CD14-positive monocyte (primary cell): ENCODE results near the gene DIABLO. TPM values are rescaled to one million over a fixed set of nuclear protein-coding genes. Genes with fewer than 3 reads are reported as not detected.

ENCODE experiments used
- DNase-seq, 3 donors: peaks; one replicate each; pipeline ENCODE4 v3.0.0-alpha.2; 2011 to 2022
- H2AFZ ChIP-seq: 2 replicates; pipeline ENCODE4 v1.6.0; 2012; ENCODE audit warnings: mild to moderate bottlenecking, low read depth, low read length, inconsistent platforms; ENCODE audit not compliant: insufficient read depth, poor library complexity, severe bottlenecking
- H3K27ac ChIP-seq, 2 donors: 1 replicate in 1 of 2; 2 replicates in 1 of 2; pipeline ENCODE4 v1.5.1; 2012 to 2013; ENCODE audit warnings: low read length in 2 of 2, control low read depth in 1 of 2, inconsistent platforms in 1 of 2, low read depth in 1 of 2, mild to moderate bottlenecking in 1 of 2
- H3K27me3 ChIP-seq, 2 donors: one replicate each; pipeline versions ENCODE4 v1.6.0 to v1.6.1; 2011 to 2013; ENCODE audit warnings: low read length in 2 of 2; ENCODE audit not compliant: control insufficient read depth in 2 of 2, insufficient read depth in 2 of 2
- H3K36me3 ChIP-seq, 2 donors: replicated peaks in 1 of 2; 1 replicate in 1 of 2; 2 replicates in 1 of 2; pipeline versions ENCODE4 v1.5.1 to v1.6.1; 2012 to 2013; ENCODE audit warnings: low read length in 2 of 2, control low read depth in 1 of 2, inconsistent platforms in 1 of 2, mild to moderate bottlenecking in 1 of 2; ENCODE audit not compliant: insufficient read depth in 2 of 2, control insufficient read depth in 1 of 2
- H3K4me1 ChIP-seq, 2 donors: 1 replicate in 1 of 2; 2 replicates in 1 of 2; pipeline versions ENCODE4 v1.5.1 to v1.6.1; 2012 to 2013; ENCODE audit warnings: low read length in 2 of 2, control low read depth in 1 of 2, inconsistent platforms in 1 of 2, mild to moderate bottlenecking in 1 of 2, moderate library complexity in 1 of 2; ENCODE audit not compliant: insufficient read depth in 2 of 2, control insufficient read depth in 1 of 2
- H3K4me2 ChIP-seq: replicated peaks from 2 replicates; pipeline ENCODE3; 2012; ENCODE audit warnings: low read length, moderate library complexity, mild to moderate bottlenecking; ENCODE audit not compliant: poor library complexity, severe bottlenecking; ENCODE audit errors: extremely low read depth
- H3K4me3 ChIP-seq, 3 experiments: fragments of 200-600 bp in 1 of 3; sonication (generic) in 1 of 3; replicated peaks in 1 of 3; 1 replicate in 2 of 3; 2 replicates in 1 of 3; pipeline ENCODE4 v1.5.1; 2011 to 2013; ENCODE audit warnings: low read length in 3 of 3, mild to moderate bottlenecking in 3 of 3, control low read depth in 2 of 3, low read depth in 2 of 3, inconsistent platforms in 1 of 3, moderate library complexity in 1 of 3
- H3K79me2 ChIP-seq: 2 replicates; pipeline ENCODE4 v1.6.0; 2012; ENCODE audit warnings: mild to moderate bottlenecking, control low read depth, inconsistent platforms, low read length, moderate library complexity; ENCODE audit not compliant: insufficient read depth
- H3K9ac ChIP-seq: 2 replicates; pipeline ENCODE4 v1.6.0; 2017; ENCODE audit warnings: low read length, mild to moderate bottlenecking; ENCODE audit not compliant: insufficient read depth, poor library complexity, severe bottlenecking
- H3K9me3 ChIP-seq, 2 donors: replicated peaks in 1 of 2; 1 replicate in 1 of 2; 2 replicates in 1 of 2; pipeline versions ENCODE4 v1.5.1 to v1.6.1; 2012 to 2013; ENCODE audit warnings: low read length in 2 of 2, control low read depth in 1 of 2; ENCODE audit not compliant: control insufficient read depth in 1 of 2, insufficient read depth in 1 of 2
- H4K20me1 ChIP-seq: 2 replicates; pipeline ENCODE4 v1.6.0; 2012; ENCODE audit warnings: mild to moderate bottlenecking, low read length, control low read depth, moderate library complexity; ENCODE audit not compliant: insufficient read depth
- H3K27ac Mint-ChIP-seq, 7 donors: one replicate each; pipeline ENCODE4 v1.8.0; 2020; ENCODE audit warnings: mild to moderate bottlenecking in 7 of 7, mixed read lengths in 7 of 7, moderate library complexity in 6 of 7, inconsistent platforms in 2 of 7
- H3K27me3 Mint-ChIP-seq, 3 donors: one replicate each; pipeline ENCODE4 v1.8.0; 2021 to 2022; ENCODE audit warnings: low read depth in 3 of 3, mild to moderate bottlenecking in 3 of 3, mixed read lengths in 3 of 3, moderate library complexity in 3 of 3, inconsistent platforms in 1 of 3
- H3K36me3 Mint-ChIP-seq, 2 donors: one replicate each; pipeline ENCODE4 v1.8.0; 2020; ENCODE audit warnings: mixed read lengths in 2 of 2, inconsistent platforms in 1 of 2, mild to moderate bottlenecking in 1 of 2
- H3K4me1 Mint-ChIP-seq: one replicate; pipeline ENCODE4 v1.8.0; 2020; ENCODE audit warnings: mild to moderate bottlenecking, mixed read lengths
- H3K4me3 Mint-ChIP-seq, 2 donors: one replicate each; pipeline ENCODE4 v1.8.0; 2020; ENCODE audit warnings: mild to moderate bottlenecking in 2 of 2, mixed read lengths in 2 of 2, moderate library complexity in 1 of 2
- H3K9me3 Mint-ChIP-seq, 7 donors: one replicate each; pipeline ENCODE4 v1.8.0; 2020 to 2022; ENCODE audit warnings: mixed read lengths in 7 of 7, mild to moderate bottlenecking in 6 of 7, moderate library complexity in 6 of 7, inconsistent platforms in 2 of 7
- CTCF ChIP-seq: fragments of 200-600 bp; IDR thresholded peaks from one replicate; pipeline ENCODE4 v1.8.0; 2022; ENCODE audit warnings: antibody characterized with exemption, mild to moderate bottlenecking
- WGBS: methylation state at CpG from one replicate; pipeline ENCODE4 v1.1.5; 2013; ENCODE audit warnings: missing lambda C conversion rate; ENCODE audit not compliant: insufficient coverage; 5-methylcytosine and 5-hydroxymethylcytosine counted together
- intact Hi-C, 2 donors: fragments of 100-400 bp; cut with micrococcal nuclease; formaldehyde crosslinking; loops; one replicate each; pipeline versions ENCODE4 v1.15.0 to v1.15.1; 2023
- polyA plus RNA-seq, 3 donors: library from polyadenylated mRNA; depleted of rRNA in 1 of 3; unstranded in 2 of 3; stranded (reverse) in 1 of 3; fragments of 300-500 nt in 2 of 3; fragments of >200 nt in 1 of 3; fragmentation: Illumina TruSeq in 2 of 3; gene quantifications; 1 replicate in 2 of 3; 2 replicates in 1 of 3; pipeline ENCODE4 v1.2.3, GENCODE V29; 2012 to 2021

The DIABLO gene
- polyA plus RNA-seq, 3 donors = 33.5 to 55.9 (median 51.3) TPM

DNA sequence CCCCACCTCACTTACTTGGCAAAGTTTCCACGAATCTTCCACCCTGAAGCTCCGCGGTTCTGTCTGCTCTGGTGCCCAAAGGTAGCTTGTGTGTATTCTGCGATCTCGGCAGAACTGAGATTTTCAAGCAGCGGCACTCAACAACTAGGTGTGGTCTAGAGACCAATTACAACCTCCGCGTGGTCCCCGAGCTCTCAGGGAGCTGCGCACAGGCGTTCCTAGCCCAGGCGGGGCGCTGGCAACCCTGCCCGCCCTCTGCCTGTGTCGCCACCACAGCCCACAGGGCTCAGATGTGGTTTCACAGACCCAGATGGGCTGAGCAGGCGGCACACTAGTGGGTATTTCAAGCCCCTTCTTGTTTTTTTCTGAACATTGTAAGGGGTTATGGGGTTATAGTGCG lies 1.5 kb upstream of the DIABLO start:
- no peak overlapping the region for H3K4me3 ChIP-seq
- H3K9me3 ChIP-seq = no peaks in the 10 kb centered on the region
- H3K27me3 ChIP-seq = no peaks in the 10 kb centered on the region
- no peak overlapping the region for H3K27ac ChIP-seq
- WGBS = 95% methylated on average over 14 of the region's 17 CpGs
- Mint-ChIP-seq H3K27me3 (peaks cover 0 to 2% (median 0%) of the 10 kb centered on the region in 3 donors), H3K36me3 (peaks cover 50 to 64% of the 10 kb centered on the region in 2 donors), H3K27ac (peak overlapping the region in 1 of 7 donors; percentile 62), H3K4me1 (peaks cover 20% of the 10 kb centered on the region), H3K9me3 (no peaks in the 10 kb centered on the region), H3K4me3 (peak overlapping the region in 1 of 2 donors; percentile 73)
- H2AFZ ChIP-seq = no peak overlapping the region
- TF ChIP-seq CTCF = no peak
- no peak overlapping the region for H3K4me2 ChIP-seq
- peaks cover 20 to 27% of the 10 kb centered on the region in 2 donors for H3K4me1 ChIP-seq
- DNase-seq = no peak
- H3K36me3 ChIP-seq = peaks cover 39 to 56% of the 10 kb centered on the region in 2 donors
- no peak overlapping the region for H3K9ac ChIP-seq
- peaks cover 9% of the 10 kb centered on the region for H4K20me1 ChIP-seq
- peaks cover 32% of the 10 kb centered on the region for H3K79me2 ChIP-seq
- intact Hi-C loops = no loop called here

- Mint-ChIP-seq H3K4me3 (peak overlapping the region; percentile 55 to 73), H3K27me3 (peaks cover 0 to 2% (median 0%) of the 10 kb centered on the region in 3 donors), H3K36me3 (peaks cover 49 to 64% of the 10 kb centered on the region in 2 donors), H3K9me3 (no peaks in the 10 kb centered on the region), H3K4me1 (peaks cover 20% of the 10 kb centered on the region), H3K27ac (peak overlapping the region in 4 of 7 donors; percentile 31 to 69 (median 54))
- no peaks in the 10 kb centered on the region for H3K27me3 ChIP-seq
- no peaks in the 10 kb centered on the region for H3K9me3 ChIP-seq
- H3K36me3 ChIP-seq = peaks cover 39 to 56% of the 10 kb centered on the region in 2 donors
- H3K4me2 ChIP-seq = peak overlapping the region; percentile 82
- TF ChIP-seq CTCF = no peak
- peak overlapping the region in 1 of 2 donors; percentile 56 for H3K27ac ChIP-seq
- WGBS = 5% methylated on average over 49 of the region's 55 CpGs
- peaks cover 20 to 27% of the 10 kb centered on the region in 2 donors for H3K4me1 ChIP-seq
- no peak for DNase-seq
- peak overlapping the region; percentile 68 for H2AFZ ChIP-seq
- H4K20me1 ChIP-seq = peaks cover 15% of the 10 kb centered on the region
- no peak overlapping the region for H3K9ac ChIP-seq
- H3K4me3 ChIP-seq = peak overlapping the region; percentile 5 to 72 (median 26)
- intact Hi-C loops = no loop called here
- H3K79me2 ChIP-seq = peaks cover 40% of the 10 kb centered on the region
Observed at GRCh38 chr12:122226366-122227125, 694 bp upstream of the DIABLO start.
